HG03442 (cell line): ENCODE results near the gene PLXNB2.
A peak's percentile ranks its signal among the peaks of the same experiment; 100 is the strongest.
"Not testable (repeated sequence)": the region's sequence is repeated elsewhere in the genome, so short reads cannot be mapped to it uniquely, and the experiment has no call there.

Experiments
- ATAC-seq: cut with Tn5 transposase; IDR thresholded peaks from one replicate; pipeline ENCODE4 v1.9.1; 2021; ENCODE audit warnings: mild to moderate bottlenecking, moderate library complexity; ENCODE audit not compliant: unreplicated experiment

Gene PLXNB2

GRCh38 chr22:50326956-50327710, 19.7 kb upstream of the PLXNB2 start, which contains the start of gene DENND6B:
DENND6B (minus strand) TSS chr22:50327012; CDS start chr22:50326988, 24 bp downstream.
- peak; percentile 77 for ATAC-seq

- ATAC-seq: no peak
Measured at GRCh38 chr22:50326225-50326955, 18.9 kb upstream of the PLXNB2 start.

GRCh38 chr22:50325444-50326224, 18.2 kb upstream of the PLXNB2 start:
- ATAC-seq: no peak

- no peak for ATAC-seq
Measured at GRCh38 chr22:50323900-50324299, 16.5 kb upstream of the PLXNB2 start.

GRCh38 chr22:50322382-50323104, 15.1 kb upstream of the PLXNB2 start:
- ATAC-seq: not testable (repeated sequence)

- no peak for ATAC-seq
Measured at GRCh38 chr22:50320671-50321325, 13.4 kb upstream of the PLXNB2 start.

GRCh38 chr22:50320116-50320515, 12.7 kb upstream of the PLXNB2 start:
- no peak for ATAC-seq

- ATAC-seq: no peak
Measured at GRCh38 chr22:50319503-50319951, 12.1 kb upstream of the PLXNB2 start.

GRCh38 chr22:50318698-50319411, 11.4 kb upstream of the PLXNB2 start:
- no peak for ATAC-seq

GRCh38 chr22:50318356-50318697, 10.9 kb upstream of the PLXNB2 start:
- no peak for ATAC-seq

- no peak for ATAC-seq
Measured at GRCh38 chr22:50317674-50318073, 10.2 kb upstream of the PLXNB2 start.

GRCh38 chr22:50317178-50317577, 9.7 kb upstream of the PLXNB2 start:
- ATAC-seq: no peak

- no peak for ATAC-seq
Measured at GRCh38 chr22:50316114-50317065, 8.9 kb upstream of the PLXNB2 start.

- ATAC-seq: no peak
Measured at GRCh38 chr22:50315289-50316113, 8.1 kb upstream of the PLXNB2 start.

- ATAC-seq: peak; percentile 71
Measured at GRCh38 chr22:50314455-50315288, 7.2 kb upstream of the PLXNB2 start.

GRCh38 chr22:50314081-50314454, 6.6 kb upstream of the PLXNB2 start:
- ATAC-seq: no peak

GRCh38 chr22:50313600-50313999, 6.2 kb upstream of the PLXNB2 start:
- no peak for ATAC-seq
